Glomerular visceral epithelial cell (primary cell): ENCODE measurements around the gene PLA2G3.
A peak's percentile ranks its signal among the peaks of the same experiment; 100 is the strongest.
"Not testable (repeated sequence)": the region's sequence is repeated elsewhere in the genome, so short reads cannot be mapped to it uniquely, and the experiment has no call there.

Experiments
- DNase-seq: peaks from one replicate; pipeline ENCODE4 v3.0.0-alpha.2; 2016; ENCODE audit errors: extremely low spot score

The PLA2G3 gene

GRCh38 chr22:31122532-31123291 is 17.6 kb downstream of the PLA2G3 start, which contains the start of gene INPP5J:
INPP5J (plus strand) TSS chr22:31122966; CDS start chr22:31123015, 49 bp downstream.
- DNase-seq, result peak; percentile 54

GRCh38 chr22:31122196-31122531 is 18.1 kb downstream of the PLA2G3 start:
- no peak for DNase-seq

GRCh38 chr22:31121403-31121802 is 18.9 kb downstream of the PLA2G3 start:
- no peak for DNase-seq

- no peak for DNase-seq
Measured at GRCh38 chr22:31120642-31121041, 19.7 kb downstream of the PLA2G3 start.

- no peak for DNase-seq
Measured at GRCh38 chr22:31120230-31120629, 20.1 kb downstream of the PLA2G3 start.

- DNase-seq, result no peak
Measured at GRCh38 chr22:31119026-31119717, 21.1 kb downstream of the PLA2G3 start.

GRCh38 chr22:31118046-31118820 is 22.1 kb downstream of the PLA2G3 start:
- DNase-seq, result no peak

GRCh38 chr22:31112547-31113091 is 27.7 kb downstream of the PLA2G3 start:
- DNase-seq, result not testable (repeated sequence)

- no peak for DNase-seq
Measured at GRCh38 chr22:31107894-31108218, 32.5 kb downstream of the PLA2G3 start.

GRCh38 chr22:31107178-31107893 is 33.0 kb downstream of the PLA2G3 start, which contains the start of gene SELENOM:
SELENOM (minus strand) TSS chr22:31107568; CDS start chr22:31107505, 63 bp downstream.
- peak; percentile 97 for DNase-seq

- DNase-seq, result no peak
Measured at GRCh38 chr22:31106731-31107177, 33.6 kb downstream of the PLA2G3 start.

- peak; percentile 18 for DNase-seq
Measured at GRCh38 chr22:31106001-31106571, 34.2 kb downstream of the PLA2G3 start.

- no peak for DNase-seq
Measured at GRCh38 chr22:31105282-31105929, 34.9 kb downstream of the PLA2G3 start.

GRCh38 chr22:31104869-31105268 is 35.4 kb downstream of the PLA2G3 start:
- no peak for DNase-seq

- DNase-seq, result no peak
Measured at GRCh38 chr22:31103899-31104694, 36.2 kb downstream of the PLA2G3 start.

GRCh38 chr22:31103111-31103510 is 37.2 kb downstream of the PLA2G3 start:
- no peak for DNase-seq

- DNase-seq, result peak; percentile 56
Measured at GRCh38 chr22:31102441-31103081, 37.7 kb downstream of the PLA2G3 start.

GRCh38 chr22:31100762-31101525 is 39.4 kb downstream of the PLA2G3 start:
- no peak for DNase-seq
